Esophagus muscularis mucosa (tissue), 4 donors: ENCODE measurements around the gene FBXO5. TPM values are rescaled to one million over a fixed set of nuclear protein-coding genes. Genes with fewer than 3 reads are reported as not detected.

Experiments used
- DNase-seq: peaks from one replicate; pipeline ENCODE4 v3.0.0-alpha.2; 2017; ENCODE audit errors: extremely low spot score
- H3K27ac ChIP-seq, 4 donors: fragments of 200-600 bp; sonication (generic); replicated peaks in 1 of 4; 1 replicate in 3 of 4; 2 replicates in 1 of 4; pipeline ENCODE4 v1.5.1; 2016 to 2019; ENCODE audit warnings: mild to moderate bottlenecking in 1 of 4
- H3K27me3 ChIP-seq, 4 donors: fragments of 200-600 bp; sonication (generic); one replicate each; pipeline versions ENCODE4 v1.5.1 to v1.6.0; 2016 to 2019
- H3K36me3 ChIP-seq, 4 donors: fragments of 200-600 bp; sonication (generic); one replicate each; pipeline ENCODE4 v1.5.1; 2016 to 2019
- H3K4me1 ChIP-seq, 4 donors: fragments of 200-600 bp; sonication (generic); one replicate each; pipeline ENCODE4 v1.5.1; 2016 to 2019
- H3K4me3 ChIP-seq, 4 donors: fragments of 200-600 bp; sonication (generic); 1 replicate in 2 of 4; 2 replicates in 2 of 4; pipeline ENCODE4 v1.5.1; 2016 to 2019; ENCODE audit warnings: mild to moderate bottlenecking in 4 of 4, moderate library complexity in 1 of 4
- H3K9me3 ChIP-seq, 4 donors: fragments of 200-600 bp; sonication (generic); 1 replicate in 3 of 4; 2 replicates in 1 of 4; pipeline ENCODE4 v1.5.1; 2016 to 2019
- EP300 ChIP-seq: sonication (generic); formaldehyde crosslinking; IDR thresholded peaks from one replicate; pipeline ENCODE4 v1.6.1; 2017; ENCODE audit warnings: antibody characterized with exemption
- POLR2A ChIP-seq: fragments of 450-650 bp; IDR thresholded peaks from one replicate; pipeline ENCODE4 v1.6.1; 2017; ENCODE audit warnings: antibody characterized with exemption, moderate library complexity, mild to moderate bottlenecking, low read depth
- POLR2AphosphoS5 ChIP-seq, 2 donors: sonication (generic); formaldehyde crosslinking; IDR thresholded peaks; one replicate each; pipeline ENCODE4 v1.6.1; 2017; ENCODE audit warnings: antibody characterized with exemption in 2 of 2
- WGBS: methylation state at CpG from one replicate; pipeline ENCODE4 v1.1.5; 2018; 5-methylcytosine and 5-hydroxymethylcytosine counted together
- intact Hi-C: fragments of 100-400 bp; cut with DNase I; formaldehyde crosslinking; loops from one replicate; pipeline ENCODE4 v1.15.1; 2023
- small RNA-seq, 3 donors: library from RNA; depleted of rRNA; stranded (forward); fragments of <200 nt; gene quantifications; one replicate each; pipeline ENCODE3, GENCODE V24; 2016
- total RNA-seq, 4 donors: library from RNA; depleted of rRNA; stranded (reverse); fragments of >200 nt; gene quantifications; one replicate each; pipeline versions ENCODE4 v1.1.0 to v1.2.1, GENCODE V29; 2016
- TF ChIP-seq, protein P1 (sequence below), 3 experiments: fragments of 200-600 bp in 2 of 3; fragments of 450-650 bp in 1 of 3; sonication (generic) in 2 of 3; IDR thresholded peaks; one replicate each; pipeline ENCODE4 v1.5.1; 2017 to 2019; ENCODE audit warnings: antibody characterized with exemption in 3 of 3, mild to moderate bottlenecking in 2 of 3, moderate library complexity in 1 of 3

The FBXO5 gene
- total RNA-seq, 4 donors from 2014 or later, result 2.1 to 6.3 (median 4.1) TPM

DNA sequence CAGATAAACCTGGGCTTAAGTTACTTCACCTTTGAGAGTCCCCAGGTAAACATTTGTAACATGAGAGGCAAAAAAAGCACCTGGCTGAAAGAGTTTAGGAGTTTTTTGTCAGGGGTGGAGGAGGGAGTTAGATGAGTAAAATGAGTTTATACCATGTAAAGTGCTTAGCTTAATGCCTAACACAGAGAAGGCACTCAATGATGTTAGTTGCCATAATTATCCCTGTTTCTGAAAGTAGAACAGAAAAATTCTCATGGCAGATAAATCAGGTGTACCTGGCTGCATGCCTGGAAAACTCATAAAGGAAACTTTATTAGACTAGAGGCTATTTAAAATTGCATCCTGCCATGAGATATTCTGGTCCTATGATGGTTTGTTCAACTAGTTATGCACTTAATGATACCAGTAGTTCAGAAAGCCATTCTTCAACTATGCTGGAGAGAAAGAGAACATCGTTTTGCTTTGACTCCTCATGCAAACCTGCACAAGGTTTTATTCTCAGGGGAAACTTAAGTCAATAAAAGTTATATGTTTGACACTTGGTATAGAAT lies 40.4 kb downstream of the FBXO5 start:
- intact Hi-C loops, result no loop called here

DNA sequence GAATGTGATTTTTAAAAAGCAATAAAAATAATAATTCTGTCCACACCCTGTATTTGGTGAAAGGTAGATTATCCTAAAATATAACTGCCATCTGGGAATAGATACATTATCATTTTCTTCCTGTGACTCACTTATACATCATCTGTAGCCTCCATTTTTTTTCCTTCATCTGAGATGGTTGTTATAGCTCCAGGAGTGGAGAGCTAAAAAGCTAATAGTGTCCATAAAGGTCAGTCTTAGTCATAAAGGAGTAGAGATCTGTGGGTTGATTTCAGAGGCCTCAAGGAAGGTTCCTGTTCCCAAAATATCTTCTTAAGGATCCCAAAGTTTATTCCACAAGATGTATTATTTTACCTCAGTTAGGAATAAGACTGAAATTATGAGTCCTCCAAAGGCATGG lies 41.1 kb downstream of the FBXO5 start:
- Histone ChIP-seq H3K4me1 (no peaks in the 10 kb centered on the region), H3K27me3 (peaks cover 0 to 6% (median 0%) of the 10 kb centered on the region in 4 donors), H3K4me3 (no peak overlapping the region), H3K36me3 (no peaks in the 10 kb centered on the region), H3K27ac (no peak overlapping the region), H3K9me3 (no peaks in the 10 kb centered on the region)
- intact Hi-C loops, result no loop called here
- TF ChIP-seq, protein P1, sequence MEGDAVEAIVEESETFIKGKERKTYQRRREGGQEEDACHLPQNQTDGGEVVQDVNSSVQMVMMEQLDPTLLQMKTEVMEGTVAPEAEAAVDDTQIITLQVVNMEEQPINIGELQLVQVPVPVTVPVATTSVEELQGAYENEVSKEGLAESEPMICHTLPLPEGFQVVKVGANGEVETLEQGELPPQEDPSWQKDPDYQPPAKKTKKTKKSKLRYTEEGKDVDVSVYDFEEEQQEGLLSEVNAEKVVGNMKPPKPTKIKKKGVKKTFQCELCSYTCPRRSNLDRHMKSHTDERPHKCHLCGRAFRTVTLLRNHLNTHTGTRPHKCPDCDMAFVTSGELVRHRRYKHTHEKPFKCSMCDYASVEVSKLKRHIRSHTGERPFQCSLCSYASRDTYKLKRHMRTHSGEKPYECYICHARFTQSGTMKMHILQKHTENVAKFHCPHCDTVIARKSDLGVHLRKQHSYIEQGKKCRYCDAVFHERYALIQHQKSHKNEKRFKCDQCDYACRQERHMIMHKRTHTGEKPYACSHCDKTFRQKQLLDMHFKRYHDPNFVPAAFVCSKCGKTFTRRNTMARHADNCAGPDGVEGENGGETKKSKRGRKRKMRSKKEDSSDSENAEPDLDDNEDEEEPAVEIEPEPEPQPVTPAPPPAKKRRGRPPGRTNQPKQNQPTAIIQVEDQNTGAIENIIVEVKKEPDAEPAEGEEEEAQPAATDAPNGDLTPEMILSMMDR (IDR thresholded peaks at IDR 0.05), result no peak
- TF ChIP-seq POLR2AphosphoS5 (IDR thresholded peaks at IDR 0.05), result no peak
- no peak for DNase-seq

More for the DNA sequence above, 40.4 kb downstream of the FBXO5 start:
- Histone ChIP-seq H3K4me3 (no peak overlapping the region), H3K27ac (no peak overlapping the region), H3K9me3 (no peaks in the 10 kb centered on the region), H3K36me3 (no peaks in the 10 kb centered on the region), H3K4me1 (no peaks in the 10 kb centered on the region), H3K27me3 (peaks cover 0 to 6% (median 0%) of the 10 kb centered on the region in 4 donors)
- TF ChIP-seq EP300 (no peak), POLR2AphosphoS5 (IDR thresholded peaks at IDR 0.05) (no peak), POLR2A (no peak)
- TF ChIP-seq, protein P1 (IDR thresholded peaks at IDR 0.05), result no peak
- WGBS, result 48% methylated on average over 1 of the region's 1 CpG
- no peak for DNase-seq

DNA sequence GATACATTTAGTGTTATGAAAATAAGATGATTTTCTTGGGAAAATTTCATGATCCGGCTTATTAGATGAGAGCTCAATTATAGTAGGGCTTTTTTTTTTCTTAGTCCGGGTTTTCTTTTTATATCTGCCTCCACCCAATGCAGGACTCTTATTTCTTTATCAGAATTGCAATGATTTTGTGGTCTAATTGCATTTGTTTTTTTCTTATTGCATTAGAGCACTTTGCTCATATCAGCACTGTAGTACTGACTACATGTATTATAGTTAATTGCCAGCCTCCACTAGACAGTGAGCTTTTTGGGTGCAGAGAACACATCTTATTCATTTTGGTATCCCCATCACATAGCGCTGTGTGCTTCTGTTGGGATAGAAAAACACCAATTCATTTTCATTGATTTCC lies 50.0 kb downstream of the FBXO5 start:
- DNase-seq, result no peak
- no peaks in the 10 kb centered on the region for H3K4me1 ChIP-seq
- no peak overlapping the region for H3K27ac ChIP-seq
- H3K4me3 ChIP-seq, result no peak overlapping the region
- no peaks in the 10 kb centered on the region for H3K36me3 ChIP-seq
- TF ChIP-seq, protein P1 (IDR thresholded peaks at IDR 0.05), result no peak
- TF ChIP-seq POLR2AphosphoS5 (IDR thresholded peaks at IDR 0.05) (no peak), EP300 (no peak), POLR2A (no peak)
- no peaks in the 10 kb centered on the region for H3K27me3 ChIP-seq
- intact Hi-C loops, result no loop called here
- H3K9me3 ChIP-seq, result no peaks in the 10 kb centered on the region
- 93% methylated on average over 3 of the region's 3 CpGs for WGBS

DNA sequence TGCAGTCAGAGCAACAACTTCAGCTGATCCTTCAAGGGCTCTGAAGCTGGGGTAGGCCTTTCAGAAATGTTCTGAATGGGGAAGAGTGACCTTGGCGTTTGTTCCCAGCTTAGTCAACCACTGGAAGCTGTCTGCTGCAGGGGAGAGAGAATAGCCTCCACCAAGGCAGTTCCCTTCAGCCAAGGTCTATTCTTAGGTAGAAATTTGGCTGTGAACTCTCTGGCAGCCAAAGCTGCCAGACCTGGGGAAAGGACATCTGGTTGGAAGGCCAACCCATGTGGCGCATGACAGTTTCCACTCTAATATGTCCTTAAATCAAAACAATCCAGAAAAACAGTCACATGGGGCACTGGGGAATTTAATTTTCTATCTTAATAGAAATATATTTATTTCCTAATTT lies 60.1 kb downstream of the FBXO5 start:
- Histone ChIP-seq H3K9me3 (peaks cover 0 to 3% (median 0%) of the 10 kb centered on the region in 4 donors), H3K27me3 (no peaks in the 10 kb centered on the region), H3K36me3 (no peaks in the 10 kb centered on the region), H3K4me3 (no peak overlapping the region), H3K4me1 (no peaks in the 10 kb centered on the region), H3K27ac (no peak overlapping the region)
- DNase-seq, result no peak
- TF ChIP-seq POLR2AphosphoS5 (IDR thresholded peaks at IDR 0.05) (no peak), POLR2A (no peak), EP300 (no peak)
- TF ChIP-seq, protein P1 (IDR thresholded peaks at IDR 0.05), result no peak
- intact Hi-C loops, result no loop called here
- WGBS, result 98% methylated on average over 2 of the region's 2 CpGs

Small RNA genes lying within 50 kb of the gene (small RNA-seq; reads per million reads assigned to genes)
- 0 reads per million in 3 donors for gene AL080276.1

Other genes starting within 250 kb of the FBXO5 start
- gene VIP, start 232.2 kb downstream of the FBXO5 start, total RNA-seq, result 10 to 100 TPM; 17.0 to 49.4 (median 22.8) TPM
- gene MTRF1L, start 19.7 kb upstream of the FBXO5 start, total RNA-seq, result 10 to 100 TPM; 16.9 to 26.6 (median 21.1) TPM
- under 1 TPM; 0.06 to 0.83 (median 0.34) TPM for gene RGS17, start 148.2 kb upstream of the FBXO5 start, total RNA-seq